ENCODE data around the gene BSN.

BSN gene, protein sequence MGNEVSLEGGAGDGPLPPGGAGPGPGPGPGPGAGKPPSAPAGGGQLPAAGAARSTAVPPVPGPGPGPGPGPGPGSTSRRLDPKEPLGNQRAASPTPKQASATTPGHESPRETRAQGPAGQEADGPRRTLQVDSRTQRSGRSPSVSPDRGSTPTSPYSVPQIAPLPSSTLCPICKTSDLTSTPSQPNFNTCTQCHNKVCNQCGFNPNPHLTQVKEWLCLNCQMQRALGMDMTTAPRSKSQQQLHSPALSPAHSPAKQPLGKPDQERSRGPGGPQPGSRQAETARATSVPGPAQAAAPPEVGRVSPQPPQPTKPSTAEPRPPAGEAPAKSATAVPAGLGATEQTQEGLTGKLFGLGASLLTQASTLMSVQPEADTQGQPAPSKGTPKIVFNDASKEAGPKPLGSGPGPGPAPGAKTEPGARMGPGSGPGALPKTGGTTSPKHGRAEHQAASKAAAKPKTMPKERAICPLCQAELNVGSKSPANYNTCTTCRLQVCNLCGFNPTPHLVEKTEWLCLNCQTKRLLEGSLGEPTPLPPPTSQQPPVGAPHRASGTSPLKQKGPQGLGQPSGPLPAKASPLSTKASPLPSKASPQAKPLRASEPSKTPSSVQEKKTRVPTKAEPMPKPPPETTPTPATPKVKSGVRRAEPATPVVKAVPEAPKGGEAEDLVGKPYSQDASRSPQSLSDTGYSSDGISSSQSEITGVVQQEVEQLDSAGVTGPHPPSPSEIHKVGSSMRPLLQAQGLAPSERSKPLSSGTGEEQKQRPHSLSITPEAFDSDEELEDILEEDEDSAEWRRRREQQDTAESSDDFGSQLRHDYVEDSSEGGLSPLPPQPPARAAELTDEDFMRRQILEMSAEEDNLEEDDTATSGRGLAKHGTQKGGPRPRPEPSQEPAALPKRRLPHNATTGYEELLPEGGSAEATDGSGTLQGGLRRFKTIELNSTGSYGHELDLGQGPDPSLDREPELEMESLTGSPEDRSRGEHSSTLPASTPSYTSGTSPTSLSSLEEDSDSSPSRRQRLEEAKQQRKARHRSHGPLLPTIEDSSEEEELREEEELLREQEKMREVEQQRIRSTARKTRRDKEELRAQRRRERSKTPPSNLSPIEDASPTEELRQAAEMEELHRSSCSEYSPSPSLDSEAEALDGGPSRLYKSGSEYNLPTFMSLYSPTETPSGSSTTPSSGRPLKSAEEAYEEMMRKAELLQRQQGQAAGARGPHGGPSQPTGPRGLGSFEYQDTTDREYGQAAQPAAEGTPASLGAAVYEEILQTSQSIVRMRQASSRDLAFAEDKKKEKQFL (N-terminal part only)

DNA sequence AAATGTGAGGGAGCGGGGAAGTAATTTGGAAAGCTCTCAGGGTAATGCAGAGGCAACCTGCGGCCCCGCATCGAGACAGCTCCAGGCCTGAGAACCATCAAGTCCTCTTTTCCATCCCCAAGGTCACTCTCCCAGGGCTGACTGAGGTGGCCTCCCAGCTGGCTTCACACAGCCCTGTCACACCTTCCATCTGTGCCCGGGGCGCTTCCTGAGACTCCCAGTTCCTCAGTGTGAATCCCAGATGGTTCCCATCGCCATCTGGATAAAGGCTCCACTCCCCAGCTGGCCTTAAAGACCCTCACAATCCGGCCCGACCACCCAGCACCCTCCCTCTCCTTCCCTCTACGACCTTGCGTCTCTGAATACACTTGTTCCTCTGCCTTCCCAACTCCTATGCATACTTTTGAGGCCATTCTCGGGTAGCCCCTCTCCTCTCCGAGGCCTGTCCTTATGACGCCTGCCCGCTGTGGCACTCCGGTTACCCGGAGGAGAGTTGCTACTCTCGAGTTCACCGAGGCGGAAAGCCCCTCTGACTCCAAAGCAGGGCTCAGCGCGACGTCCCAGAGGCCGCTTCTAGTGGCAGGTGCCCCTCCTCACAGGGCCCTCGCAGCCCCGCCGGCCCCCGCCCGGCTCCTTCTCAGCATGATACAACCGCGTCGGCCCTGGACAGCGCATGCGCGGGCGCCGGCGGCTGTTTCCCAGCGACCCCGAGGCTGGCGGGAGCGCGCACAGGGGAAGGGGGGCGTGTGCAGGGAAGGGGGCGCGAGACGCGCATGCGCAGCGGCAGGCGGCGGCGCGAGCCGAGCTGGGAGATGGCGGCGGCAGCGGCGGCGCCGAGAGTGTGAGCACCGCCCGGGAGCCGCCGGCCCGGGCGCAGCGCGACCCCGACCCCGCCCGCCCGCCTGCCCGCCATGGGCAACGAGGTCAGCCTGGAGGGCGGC, at the start of gene BSN:
Gene BSN (plus strand): TSS at position 786 of the 941 bp plus-strand sequence. CDS start 126 bp downstream, at position 912.
- peak; percentile 89 for DNase-seq

DNA sequence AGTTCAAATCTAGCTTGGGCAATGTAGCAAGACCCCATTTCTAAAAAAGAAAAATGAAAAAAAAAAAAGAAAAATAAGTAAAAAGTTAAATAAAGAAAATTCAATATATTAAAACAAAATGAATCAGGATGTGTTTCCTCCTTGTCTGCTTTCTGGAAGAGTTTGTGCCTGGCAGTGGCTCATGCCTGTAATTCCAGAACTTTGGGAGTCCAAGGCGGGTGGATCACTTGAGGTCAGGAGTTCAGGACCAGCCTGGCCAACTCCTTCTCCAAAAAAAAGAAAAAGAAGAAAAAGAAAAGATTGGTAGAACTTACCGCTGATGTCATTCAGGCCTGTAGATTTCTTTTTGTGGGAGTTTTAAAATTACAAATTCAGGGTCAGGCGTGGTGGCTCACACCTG, 47.4 kb upstream of the BSN start:
- DNase-seq, result no peak

DNA sequence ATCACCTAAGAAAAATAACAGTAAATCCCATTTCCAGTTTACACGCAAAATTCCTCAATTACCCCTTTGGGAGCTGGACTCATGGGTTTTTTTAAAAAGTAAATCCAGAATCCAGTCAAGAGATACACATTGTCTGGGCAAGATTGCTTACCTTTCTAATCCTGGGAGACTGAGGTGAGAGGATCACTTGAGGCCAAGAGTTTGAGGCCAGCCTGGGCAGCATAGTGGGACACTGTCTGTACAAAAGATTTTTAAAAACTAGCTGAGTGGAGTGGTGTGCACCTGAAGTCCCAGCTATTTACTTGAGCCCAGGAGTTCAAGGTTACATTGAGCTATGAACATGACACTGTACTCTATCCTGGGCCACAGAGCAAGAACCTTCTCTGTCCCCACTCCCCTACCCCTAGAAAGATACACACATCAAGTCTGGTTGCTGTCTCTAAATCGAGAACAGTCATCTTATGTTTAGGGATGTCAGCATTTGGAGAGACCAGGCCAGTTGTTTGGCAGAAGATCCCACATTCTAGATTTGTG, 45.2 kb upstream of the BSN start:
- DNase-seq, result no peak

DNA sequence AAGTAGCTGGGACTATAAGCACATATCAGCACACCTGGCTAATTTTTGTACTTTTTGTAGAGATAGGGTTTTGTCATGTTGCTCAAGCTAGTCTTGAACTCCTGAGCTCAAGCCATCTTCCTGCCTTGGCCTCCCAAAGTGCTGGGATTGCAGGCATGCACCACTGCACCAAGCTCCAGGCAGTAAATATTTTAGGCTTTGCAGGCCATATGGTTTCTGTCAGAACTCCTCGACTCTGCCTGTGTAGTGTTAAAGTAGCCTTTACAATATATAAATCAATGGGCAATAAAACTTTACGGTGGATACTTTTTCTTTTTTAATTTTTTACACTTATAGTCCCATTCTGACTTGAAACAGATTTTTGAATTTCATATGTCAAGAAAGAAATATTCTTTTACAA, 42.6 kb upstream of the BSN start:
- no peak for DNase-seq

DNA sequence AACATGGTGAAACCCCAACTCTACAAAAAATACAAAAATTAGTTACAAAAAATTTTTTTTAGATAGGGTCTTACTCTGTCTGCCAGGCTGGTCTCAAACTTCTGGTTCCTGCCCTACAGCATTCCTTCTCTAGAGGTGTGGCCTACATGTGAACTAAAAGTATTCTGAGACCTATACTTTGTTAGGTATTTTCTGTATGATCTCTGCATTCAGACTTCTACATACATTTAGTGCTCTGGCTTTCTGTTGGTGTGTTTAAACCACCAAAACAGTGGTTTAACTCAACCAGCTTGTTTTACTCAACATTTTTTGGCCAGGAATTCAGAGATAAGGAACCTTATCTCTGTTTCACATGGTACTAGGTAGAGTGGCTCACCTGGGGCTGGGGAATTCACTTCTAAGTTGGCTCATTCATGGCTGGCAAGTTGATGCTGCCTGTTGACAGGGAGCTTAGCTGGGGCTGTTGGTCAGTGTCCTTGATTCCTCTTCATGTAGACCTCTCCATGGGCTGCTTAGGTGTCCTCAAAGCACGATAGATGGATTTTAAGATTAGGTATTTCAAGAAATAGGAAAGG, 41.4 kb upstream of the BSN start:
- no peak for DNase-seq

DNA sequence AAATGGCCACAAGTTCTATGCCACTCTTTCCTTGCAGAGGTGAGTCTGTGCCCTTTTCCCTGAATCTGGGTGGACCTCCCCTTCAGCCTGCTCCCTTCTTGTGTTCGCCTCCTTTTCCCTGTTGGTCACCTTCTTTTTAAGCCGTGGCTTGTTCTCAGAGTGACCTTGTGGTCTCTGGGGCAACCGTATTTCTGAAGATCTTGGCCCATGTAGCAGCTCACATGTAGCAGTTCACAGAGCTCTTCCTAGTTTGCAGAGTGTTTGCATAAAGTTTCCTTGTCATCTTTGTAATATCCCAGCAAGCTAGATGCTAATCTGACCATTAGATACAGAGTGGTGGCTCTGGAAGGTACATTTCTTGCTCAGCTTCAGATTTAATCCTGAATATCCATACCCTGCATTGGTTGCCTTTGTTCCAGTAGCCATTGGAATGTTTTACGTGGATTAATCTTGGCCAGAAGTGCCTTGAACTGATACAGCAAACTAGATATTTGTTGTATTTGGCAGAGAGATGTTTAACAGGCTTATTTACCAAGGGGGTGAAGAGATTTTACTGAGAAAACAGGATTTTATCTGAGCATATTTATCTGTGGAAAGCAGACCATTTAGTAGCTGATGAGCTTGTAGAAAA, 40.7 kb upstream of the BSN start:
- no peak for DNase-seq

DNA sequence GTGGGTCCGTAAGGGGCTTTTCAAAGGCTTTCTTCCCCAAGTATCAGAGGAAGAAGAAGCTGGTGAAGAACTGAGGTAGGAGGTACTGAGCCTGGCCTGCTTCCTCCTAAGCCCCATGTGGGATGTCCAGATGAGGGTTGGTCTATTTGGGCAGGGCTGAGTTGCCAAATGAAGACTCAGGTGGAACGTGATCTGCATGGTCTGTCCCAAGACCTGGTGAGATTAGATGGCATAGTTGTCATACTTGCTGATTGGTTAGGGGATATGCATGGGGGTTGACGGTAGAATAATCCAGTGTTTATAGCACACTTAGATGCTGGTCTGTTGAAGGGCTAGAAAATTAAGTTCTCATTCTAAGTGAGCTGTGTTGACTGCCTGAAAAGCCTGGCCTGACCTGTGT, 36.3 kb upstream of the BSN start:
- no peak for DNase-seq

DNA sequence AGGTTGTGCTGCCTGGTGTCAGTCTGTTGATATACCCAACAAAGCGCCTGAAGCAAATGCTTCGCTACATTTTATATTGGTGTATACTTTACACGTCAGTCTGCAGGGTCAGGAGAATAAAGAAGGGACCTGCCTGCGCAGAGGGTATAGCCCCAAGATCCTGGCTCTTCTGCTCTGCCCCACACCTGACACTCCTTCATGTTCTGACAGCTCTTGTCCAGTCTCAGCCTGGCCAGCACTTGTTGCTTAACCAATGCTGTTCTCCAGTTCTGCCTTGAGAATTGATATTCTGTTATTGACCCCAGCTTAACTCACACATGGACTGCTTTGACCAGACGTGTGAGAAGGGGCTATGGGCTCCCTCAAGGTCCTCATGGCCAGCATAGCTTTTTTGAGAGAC, 35.8 kb upstream of the BSN start:
- no peak for DNase-seq

DNA sequence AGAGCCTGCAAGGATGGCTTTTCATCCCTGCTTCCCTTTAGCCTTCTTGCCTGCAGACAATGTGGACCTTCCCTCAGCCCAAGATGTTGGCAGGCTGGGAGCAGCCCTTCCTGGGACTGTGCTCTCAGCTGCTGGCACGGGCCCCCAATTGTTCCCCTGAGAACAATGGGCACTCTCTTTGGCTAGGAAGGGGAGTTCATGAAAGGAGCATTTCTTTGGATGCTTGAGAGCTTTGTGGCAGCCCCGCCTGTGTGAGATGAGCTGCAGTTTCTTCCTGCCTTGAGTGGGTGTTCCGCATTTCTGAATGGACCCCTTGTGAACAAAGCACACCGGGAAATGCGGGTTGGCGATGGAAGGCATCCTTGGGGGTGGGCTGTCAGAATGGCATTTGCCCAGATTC, 35.0 kb upstream of the BSN start:
- no peak for DNase-seq

DNA sequence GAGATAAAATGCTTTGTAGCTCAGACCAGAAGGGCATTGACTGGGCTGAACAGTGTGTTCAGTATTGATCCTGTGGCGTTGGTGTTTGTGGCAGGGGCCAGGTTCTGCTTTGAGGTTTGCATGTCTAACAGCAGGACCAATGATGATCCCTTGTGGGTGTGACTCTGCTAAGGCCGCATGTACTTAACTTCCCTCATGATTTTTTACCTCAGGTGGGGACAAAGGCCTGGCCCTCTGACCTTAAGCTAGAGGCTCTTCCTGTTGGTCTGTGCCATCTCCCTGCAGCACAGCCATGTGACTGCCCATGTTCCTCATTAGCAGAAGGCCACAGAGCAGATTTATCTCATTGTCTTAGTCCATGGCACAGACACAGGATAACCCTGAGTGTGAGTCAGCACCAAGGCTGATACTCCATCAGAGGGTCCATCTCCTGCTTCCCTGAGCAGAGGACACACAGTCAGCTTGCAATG, 34.3 kb upstream of the BSN start:
- DNase-seq, result no peak

DNA sequence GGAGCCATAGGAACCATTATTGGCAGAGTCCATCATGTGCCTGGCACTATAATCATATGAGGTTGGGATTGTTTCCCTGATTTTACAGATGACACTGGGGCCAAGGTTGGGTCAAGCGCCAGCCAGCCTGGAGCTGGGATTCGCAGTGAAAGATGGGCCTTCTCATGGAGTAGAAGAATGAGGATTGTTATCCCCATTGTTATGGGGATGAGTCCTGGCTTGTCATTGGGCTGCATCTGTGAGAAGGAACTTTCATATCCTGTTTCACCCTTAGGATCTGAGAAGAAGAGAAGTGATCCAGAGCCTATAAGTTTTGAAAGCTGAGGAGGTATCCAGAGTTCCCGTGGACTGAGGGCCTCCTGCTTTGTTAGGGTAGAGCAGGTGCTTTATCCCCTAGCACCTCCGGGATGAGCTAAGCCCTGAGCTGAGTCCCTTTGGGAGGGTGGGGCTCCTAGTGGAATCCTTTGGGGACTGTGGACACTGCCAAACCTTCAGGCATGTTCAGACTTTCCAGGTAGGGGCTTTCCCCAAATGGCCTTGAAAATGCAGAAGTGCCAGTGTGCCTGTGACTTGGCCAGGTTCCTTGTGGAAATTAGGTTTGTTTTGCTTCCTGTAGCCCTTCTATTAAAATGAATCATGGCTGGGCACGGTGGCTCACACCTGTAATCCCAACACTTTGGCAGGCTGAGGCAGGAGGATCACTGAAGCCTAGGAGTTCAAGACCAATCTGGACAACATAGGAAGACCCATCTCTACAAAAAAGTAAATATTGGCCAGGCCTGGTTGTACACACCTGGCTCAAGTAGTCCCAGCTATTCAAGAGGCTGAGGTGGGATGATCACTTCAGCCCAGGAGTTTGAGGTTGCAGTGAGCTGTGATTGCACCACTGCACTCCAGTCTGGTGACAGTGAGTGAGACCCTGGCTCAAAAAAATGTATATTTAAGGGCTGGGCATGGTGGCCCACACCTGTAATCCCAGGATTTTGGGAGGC, 30.2 kb upstream of the BSN start:
- no peak for DNase-seq

DNA sequence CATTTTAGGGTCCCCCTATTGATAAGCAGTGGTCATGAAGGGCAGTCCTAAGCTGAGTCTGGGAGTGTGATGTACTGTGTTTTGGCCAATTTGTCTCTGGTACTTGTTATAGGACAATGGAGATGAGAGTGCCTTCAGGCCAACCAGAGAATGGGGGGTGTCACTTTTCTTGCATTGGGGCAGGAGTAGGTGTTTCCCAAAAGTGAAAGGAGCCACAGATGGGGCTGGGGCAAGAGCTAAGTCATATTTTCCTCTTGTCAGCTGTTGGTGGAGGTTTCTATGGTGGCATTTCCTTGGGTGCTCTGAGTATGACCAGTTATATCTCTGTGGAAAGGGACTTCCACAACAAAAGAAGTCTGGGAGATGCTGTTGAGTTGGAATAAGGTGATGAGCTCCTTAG, 24.7 kb upstream of the BSN start:
- DNase-seq, result no peak

DNA sequence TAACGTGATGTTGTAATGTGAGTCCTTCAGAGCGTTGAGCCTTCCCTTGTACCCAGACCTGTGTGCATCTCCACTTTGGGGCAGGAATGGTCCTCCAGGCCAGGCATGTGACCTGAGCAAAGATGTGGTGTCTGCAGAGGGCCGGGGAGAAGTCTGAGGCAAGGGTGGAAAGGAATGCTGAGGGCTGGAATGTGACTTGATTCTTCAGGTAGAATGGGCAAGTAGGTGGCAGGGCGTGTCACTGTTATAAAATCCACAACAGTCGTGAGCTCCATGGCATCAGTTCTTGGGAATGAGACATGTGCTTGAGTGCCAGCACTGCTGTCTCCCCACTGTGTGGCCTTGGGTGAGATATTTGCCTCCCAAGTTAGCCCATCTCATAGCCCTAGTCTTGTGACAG, 24.0 kb upstream of the BSN start:
- no peak for DNase-seq

DNA sequence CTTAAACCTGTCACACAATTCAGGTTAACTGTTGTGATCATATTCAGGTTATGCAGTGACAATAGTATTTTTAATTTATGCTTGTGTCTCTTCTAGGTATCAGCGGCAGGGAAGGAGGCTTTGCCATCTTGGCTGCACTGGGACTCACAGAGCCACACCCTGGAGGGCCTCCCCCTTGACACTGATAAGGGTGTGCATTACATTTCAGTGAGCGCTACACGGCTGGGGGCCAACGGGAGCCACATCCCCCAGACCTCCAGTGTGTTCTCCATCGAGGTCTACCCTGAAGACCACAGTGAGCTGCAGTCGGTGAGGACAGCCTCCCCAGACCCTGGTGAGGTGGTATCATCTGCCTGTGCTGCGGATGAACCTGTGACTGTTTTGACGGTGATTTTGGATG, 23.6 kb upstream of the BSN start:
- DNase-seq, result no peak

DNA sequence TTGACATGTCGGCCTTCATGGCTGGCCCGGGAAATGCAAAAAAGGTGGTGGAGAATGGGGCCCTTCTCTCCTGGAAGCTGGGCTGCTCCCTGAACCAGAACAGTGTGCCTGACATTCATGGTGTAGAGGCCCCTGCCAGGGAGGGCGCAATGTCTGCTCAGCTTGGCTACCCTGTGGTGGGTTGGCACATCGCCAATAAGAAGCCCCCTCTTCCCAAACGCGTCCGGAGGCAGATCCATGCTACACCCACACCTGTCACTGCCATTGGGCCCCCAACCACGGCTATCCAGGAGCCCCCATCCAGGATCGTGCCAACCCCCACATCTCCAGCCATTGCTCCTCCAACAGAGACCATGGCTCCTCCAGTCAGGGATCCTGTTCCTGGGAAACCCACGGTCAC, 23.1 kb upstream of the BSN start:
- DNase-seq, result no peak

DNA sequence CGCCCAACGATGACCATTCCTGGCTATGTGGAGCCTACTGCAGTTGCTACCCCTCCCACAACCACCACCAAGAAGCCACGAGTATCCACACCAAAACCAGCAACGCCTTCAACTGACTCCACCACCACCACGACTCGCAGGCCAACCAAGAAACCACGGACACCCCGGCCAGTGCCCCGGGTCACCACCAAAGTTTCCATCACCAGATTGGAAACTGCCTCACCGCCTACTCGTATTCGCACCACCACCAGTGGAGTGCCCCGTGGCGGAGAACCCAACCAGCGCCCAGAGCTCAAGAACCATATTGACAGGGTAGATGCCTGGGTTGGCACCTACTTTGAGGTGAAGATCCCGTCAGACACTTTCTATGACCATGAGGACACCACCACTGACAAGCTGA, 22.6 kb upstream of the BSN start:
- DNase-seq, result no peak

DNA sequence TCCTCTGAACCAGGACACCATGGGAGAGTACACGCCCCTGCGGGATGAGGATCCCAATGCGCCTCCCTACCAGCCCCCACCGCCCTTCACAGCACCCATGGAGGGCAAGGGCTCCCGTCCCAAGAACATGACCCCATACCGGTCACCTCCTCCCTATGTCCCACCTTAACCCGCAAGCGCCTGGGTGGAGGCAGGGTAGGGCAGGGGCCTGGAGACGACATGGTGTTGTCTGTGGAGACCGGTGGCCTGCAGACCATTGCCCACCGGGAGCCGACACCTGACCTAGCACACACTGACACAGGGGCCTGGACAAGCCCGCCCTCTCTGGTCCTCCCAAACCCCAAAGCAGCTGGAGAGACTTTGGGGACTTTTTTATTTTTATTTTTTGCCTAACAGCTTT, 21.2 kb upstream of the BSN start:
- no peak for DNase-seq

DNA sequence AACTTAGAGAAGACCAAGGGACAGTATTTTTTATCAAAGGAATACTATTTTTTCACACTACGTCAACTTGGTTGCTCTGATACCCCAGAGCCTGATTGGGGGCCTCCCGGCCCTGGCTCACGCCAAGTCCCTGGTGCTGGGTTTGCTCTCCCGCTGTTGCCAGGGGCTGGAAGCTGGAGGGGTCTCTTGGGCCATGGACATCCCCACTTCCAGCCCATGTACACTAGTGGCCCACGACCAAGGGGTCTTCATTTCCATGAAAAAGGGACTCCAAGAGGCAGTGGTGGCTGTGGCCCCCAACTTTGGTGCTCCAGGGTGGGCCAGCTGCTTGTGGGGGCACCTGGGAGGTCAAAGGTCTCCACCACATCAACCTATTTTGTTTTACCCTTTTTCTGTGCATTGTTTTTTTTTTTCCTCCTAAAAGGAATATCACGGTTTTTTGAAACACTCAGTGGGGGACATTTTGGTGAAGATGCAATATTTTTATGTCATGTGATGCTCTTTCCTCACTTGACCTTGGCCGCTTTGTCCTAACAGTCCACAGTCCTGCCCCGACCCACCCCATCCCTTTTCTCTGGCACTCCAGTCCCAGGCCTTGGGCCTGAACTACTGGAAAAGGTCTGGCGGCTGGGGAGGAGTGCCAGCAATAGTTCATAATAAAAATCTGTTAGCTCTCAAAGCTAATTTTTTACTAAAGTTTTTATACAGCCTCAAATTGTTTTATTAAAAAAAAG, 20.3 kb upstream of the BSN start:
- no peak for DNase-seq

Measured in CD4-positive, alpha-beta T cell treated with Interleukin-10 for 1 hour (primary cell).